ENCODE data around the gene MAMDC2.

DNA sequence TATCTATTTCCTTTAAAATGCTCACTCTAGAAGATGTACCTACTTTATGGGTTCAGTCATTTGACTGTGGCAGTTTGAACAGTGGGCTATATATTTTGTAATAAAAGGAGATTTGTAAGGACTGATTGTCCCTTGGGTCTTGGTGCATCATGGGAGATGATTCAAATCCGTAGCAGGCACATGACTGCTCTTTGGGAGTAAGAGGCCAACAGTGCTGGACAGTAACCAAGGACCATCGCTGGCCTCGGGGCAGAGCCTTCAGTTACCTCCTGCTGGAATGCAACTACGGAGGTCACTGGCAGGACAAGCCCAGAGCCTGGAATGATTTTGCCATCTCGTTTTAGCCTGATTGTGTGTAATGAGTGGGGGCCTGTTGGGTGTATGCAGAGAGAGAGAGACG, 7.0 kb upstream of the MAMDC2 start:
- TF ChIP-seq, protein P1, sequence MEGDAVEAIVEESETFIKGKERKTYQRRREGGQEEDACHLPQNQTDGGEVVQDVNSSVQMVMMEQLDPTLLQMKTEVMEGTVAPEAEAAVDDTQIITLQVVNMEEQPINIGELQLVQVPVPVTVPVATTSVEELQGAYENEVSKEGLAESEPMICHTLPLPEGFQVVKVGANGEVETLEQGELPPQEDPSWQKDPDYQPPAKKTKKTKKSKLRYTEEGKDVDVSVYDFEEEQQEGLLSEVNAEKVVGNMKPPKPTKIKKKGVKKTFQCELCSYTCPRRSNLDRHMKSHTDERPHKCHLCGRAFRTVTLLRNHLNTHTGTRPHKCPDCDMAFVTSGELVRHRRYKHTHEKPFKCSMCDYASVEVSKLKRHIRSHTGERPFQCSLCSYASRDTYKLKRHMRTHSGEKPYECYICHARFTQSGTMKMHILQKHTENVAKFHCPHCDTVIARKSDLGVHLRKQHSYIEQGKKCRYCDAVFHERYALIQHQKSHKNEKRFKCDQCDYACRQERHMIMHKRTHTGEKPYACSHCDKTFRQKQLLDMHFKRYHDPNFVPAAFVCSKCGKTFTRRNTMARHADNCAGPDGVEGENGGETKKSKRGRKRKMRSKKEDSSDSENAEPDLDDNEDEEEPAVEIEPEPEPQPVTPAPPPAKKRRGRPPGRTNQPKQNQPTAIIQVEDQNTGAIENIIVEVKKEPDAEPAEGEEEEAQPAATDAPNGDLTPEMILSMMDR (IDR thresholded peaks at IDR 0.05 in 2 of 3, conservative IDR thresholded peaks at IDR 0.05 in 1 of 3; ENCODE audit: borderline replicate concordance in 1 of 3, insufficient read depth in 1 of 3, low read depth in 2 of 3, low read length in 2 of 3) = no peak
- TF ChIP-seq ZNF274 (IDR thresholded peaks at IDR 0.05; ENCODE audit: low read depth, low read length) (no peak), POLR2A (IDR thresholded peaks at IDR 0.05; ENCODE audit: borderline replicate concordance, extremely low read depth, insufficient read depth, insufficient read length) (no peak), EZH2 (IDR thresholded peaks at IDR 0.05) (no peak), EZH2phosphoT487 (IDR thresholded peaks at IDR 0.05; ENCODE audit: borderline replicate concordance) (no peak), ELF1 (IDR thresholded peaks at IDR 0.05; ENCODE audit: borderline replicate concordance, low read depth) (no peak), YY1 (IDR thresholded peaks at IDR 0.05; ENCODE audit: extremely low read depth, insufficient replicate concordance, low read depth, low read length) (no peak), CBX3 (IDR thresholded peaks at IDR 0.05; ENCODE audit: low read depth) (no peak)
- TF ChIP-seq, protein P2, sequence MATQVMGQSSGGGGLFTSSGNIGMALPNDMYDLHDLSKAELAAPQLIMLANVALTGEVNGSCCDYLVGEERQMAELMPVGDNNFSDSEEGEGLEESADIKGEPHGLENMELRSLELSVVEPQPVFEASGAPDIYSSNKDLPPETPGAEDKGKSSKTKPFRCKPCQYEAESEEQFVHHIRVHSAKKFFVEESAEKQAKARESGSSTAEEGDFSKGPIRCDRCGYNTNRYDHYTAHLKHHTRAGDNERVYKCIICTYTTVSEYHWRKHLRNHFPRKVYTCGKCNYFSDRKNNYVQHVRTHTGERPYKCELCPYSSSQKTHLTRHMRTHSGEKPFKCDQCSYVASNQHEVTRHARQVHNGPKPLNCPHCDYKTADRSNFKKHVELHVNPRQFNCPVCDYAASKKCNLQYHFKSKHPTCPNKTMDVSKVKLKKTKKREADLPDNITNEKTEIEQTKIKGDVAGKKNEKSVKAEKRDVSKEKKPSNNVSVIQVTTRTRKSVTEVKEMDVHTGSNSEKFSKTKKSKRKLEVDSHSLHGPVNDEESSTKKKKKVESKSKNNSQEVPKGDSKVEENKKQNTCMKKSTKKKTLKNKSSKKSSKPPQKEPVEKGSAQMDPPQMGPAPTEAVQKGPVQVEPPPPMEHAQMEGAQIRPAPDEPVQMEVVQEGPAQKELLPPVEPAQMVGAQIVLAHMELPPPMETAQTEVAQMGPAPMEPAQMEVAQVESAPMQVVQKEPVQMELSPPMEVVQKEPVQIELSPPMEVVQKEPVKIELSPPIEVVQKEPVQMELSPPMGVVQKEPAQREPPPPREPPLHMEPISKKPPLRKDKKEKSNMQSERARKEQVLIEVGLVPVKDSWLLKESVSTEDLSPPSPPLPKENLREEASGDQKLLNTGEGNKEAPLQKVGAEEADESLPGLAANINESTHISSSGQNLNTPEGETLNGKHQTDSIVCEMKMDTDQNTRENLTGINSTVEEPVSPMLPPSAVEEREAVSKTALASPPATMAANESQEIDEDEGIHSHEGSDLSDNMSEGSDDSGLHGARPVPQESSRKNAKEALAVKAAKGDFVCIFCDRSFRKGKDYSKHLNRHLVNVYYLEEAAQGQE (IDR thresholded peaks at IDR 0.05; ENCODE audit: low read depth) = no peak
- TF ChIP-seq, protein P3, sequence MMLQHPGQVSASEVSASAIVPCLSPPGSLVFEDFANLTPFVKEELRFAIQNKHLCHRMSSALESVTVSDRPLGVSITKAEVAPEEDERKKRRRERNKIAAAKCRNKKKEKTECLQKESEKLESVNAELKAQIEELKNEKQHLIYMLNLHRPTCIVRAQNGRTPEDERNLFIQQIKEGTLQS (IDR thresholded peaks at IDR 0.05) = no peak

Data from HCT116 (cell line).